ENCODE data around the gene CIAO1.

GRCh38 chr2:96317584-96317997 lies 51.6 kb downstream of the CIAO1 start:
- TF ChIP-seq CTCF (IDR thresholded peaks at IDR 0.05) (no peak), POLR2A (IDR thresholded peaks at IDR 0.05) (no peak)

All from esophagus squamous epithelium (tissue), 4 donors.